ENCODE data around the gene LAT. TPM values are rescaled to one million over a fixed set of nuclear protein-coding genes. Genes with fewer than 3 reads are reported as not detected.
"Not testable (repeated sequence)": the region's sequence is repeated elsewhere in the genome, so short reads cannot be mapped to it uniquely, and the experiment has no call there.

The LAT gene
- total and polyA plus RNA-seq, 4 experiments from 2014 or later: 310 to 455 (median 346) TPM

- H3K36me3 Mint-ChIP-seq: peaks cover 12 to 24% of the 10 kb centered on the region in 2 donors
- H3K27me3 ChIP-seq (ENCODE audit: insufficient read depth, low read length): no peaks in the 10 kb centered on the region
- H3K4me1 Mint-ChIP-seq: peaks cover 29 to 45% (median 36%) of the 10 kb centered on the region in 4 donors
- H3K4me3 Mint-ChIP-seq: peak overlapping the region; percentile 87 to 99 (median 98)
- no peaks in the 10 kb centered on the region for H3K27me3 Mint-ChIP-seq
- peak overlapping the region; percentile 65 to 91 for H3K4me3 ChIP-seq (ENCODE audit: low read length in 2 of 2)
- peaks cover 32% of the 10 kb centered on the region for H3K4me1 ChIP-seq (ENCODE audit: insufficient read depth, low read length)
- H3K36me3 ChIP-seq (ENCODE audit: insufficient read depth, low read length): peaks cover 7% of the 10 kb centered on the region
- H3K9me3 ChIP-seq (ENCODE audit: control insufficient read depth in 1 of 2, low read length in 2 of 2): no peaks in the 10 kb centered on the region
- intact Hi-C loops (cut with micrococcal nuclease): loop anchor here (2.0 kb wide), 1 partner anchor 50 kb away; the partner anchor contains the start of gene RABEP2
- peak overlapping the region in 5 of 7 donors; percentile 73 to 99 (median 82) for H3K27ac Mint-ChIP-seq
- no peak for DNase-seq
- CTCF ChIA-PET (ENCODE audit: partially characterized antibody): interaction anchor here (1.7 to 2.6 kb wide), 4 partner anchors 10 to 55 kb away, joined by 7 to 8 read pairs (median 8); partner anchors contain the start of gene LAT
- POLR2A ChIA-PET (ENCODE audit: partially characterized antibody): interaction anchor here (0.6 to 7.3 kb wide), 6 partner anchors 11 to 152 kb away, joined by 3 to 155 read pairs (median 12); partner anchors contain the start of genes ATXN2L, LAT and RABEP2
- H3K9me3 Mint-ChIP-seq: no peaks in the 10 kb centered on the region
- H3K27ac ChIP-seq (ENCODE audit: low read depth, low read length): peak overlapping the region; percentile 71
These were observed 9.7 kb upstream of the LAT start for GRCh38 chr16:28975158-28975599.

GRCh38 chr16:28977703-28978662 is 6.9 kb upstream of the LAT start:
- Histone ChIP-seq H3K4me1 (ENCODE audit: insufficient read depth, low read length) (peaks cover 33% of the 10 kb centered on the region), H3K27ac (ENCODE audit: low read depth, low read length) (no peak overlapping the region), H3K27me3 (ENCODE audit: insufficient read depth, low read length) (no peaks in the 10 kb centered on the region), H3K9me3 (ENCODE audit: control insufficient read depth in 1 of 2, low read length in 2 of 2) (no peaks in the 10 kb centered on the region), H3K4me3 (ENCODE audit: low read length in 2 of 2) (no peak overlapping the region), H3K36me3 (ENCODE audit: insufficient read depth, low read length) (peaks cover 28% of the 10 kb centered on the region)
- Mint-ChIP-seq H3K9me3 (peaks cover 0 to 2% (median 0%) of the 10 kb centered on the region in 8 donors), H3K4me3 (peak overlapping the region in 5 of 8 donors; percentile 19 to 65 (median 26)), H3K36me3 (peaks cover 32 to 40% of the 10 kb centered on the region in 2 donors), H3K27ac (peak overlapping the region; percentile 28 to 79 (median 70)), H3K4me1 (peaks cover 29 to 50% (median 40%) of the 10 kb centered on the region in 4 donors), H3K27me3 (no peaks in the 10 kb centered on the region)
- DNase-seq: peak in 2 of 5 donors; percentile 30 to 60
- intact Hi-C loops (cut with micrococcal nuclease): no loop called here
- CTCF ChIA-PET (ENCODE audit: partially characterized antibody): interaction anchor here (0.8 to 4.3 kb wide), 20 partner anchors 10 to 52 kb away, joined by 3 to 41 read pairs (median 7); no protein-coding TSS in a partner anchor
- POLR2A ChIA-PET (ENCODE audit: partially characterized antibody): interaction anchor here (0.9 to 7.3 kb wide), 6 partner anchors 8 to 97 kb away, joined by 3 to 155 read pairs (median 4); partner anchors contain the start of gene LAT

GRCh38 chr16:28980330-28980729 is 4.5 kb upstream of the LAT start:
- peaks cover 40% of the 10 kb centered on the region for H3K4me1 ChIP-seq (ENCODE audit: insufficient read depth, low read length)
- Mint-ChIP-seq H3K4me1 (peaks cover 34 to 53% (median 45%) of the 10 kb centered on the region in 4 donors), H3K27ac (peak overlapping the region in 2 of 7 donors; percentile 8 to 38), H3K36me3 (peaks cover 45 to 47% of the 10 kb centered on the region in 2 donors)
- not testable (repeated sequence) for DNase-seq; H3K27me3 ChIP-seq (ENCODE audit: insufficient read depth, low read length); H3K9me3 Mint-ChIP-seq; H3K4me3 Mint-ChIP-seq; H3K9me3 ChIP-seq (ENCODE audit: control insufficient read depth in 1 of 2, low read length in 2 of 2); H3K27ac ChIP-seq (ENCODE audit: low read depth, low read length); H3K4me3 ChIP-seq (ENCODE audit: low read length in 2 of 2); H3K27me3 Mint-ChIP-seq
- intact Hi-C loops (cut with micrococcal nuclease): loop anchor here (10.0 kb wide), 1 partner anchor 94 kb away; no protein-coding TSS in a partner anchor
- ChIA-PET POLR2A (ENCODE audit: partially characterized antibody) (interaction anchor here (1.3 kb wide), 1 partner anchor 27 kb away, joined by 3 read pairs; no protein-coding TSS in a partner anchor), CTCF (ENCODE audit: partially characterized antibody) (interaction anchor here (4.3 kb wide), 1 partner anchor 8 kb away, joined by 41 read pairs; no protein-coding TSS in a partner anchor)
- peaks cover 28% of the 10 kb centered on the region for H3K36me3 ChIP-seq (ENCODE audit: insufficient read depth, low read length)

- ChIA-PET POLR2A (ENCODE audit: partially characterized antibody) (interaction anchor here (1.3 kb wide), 1 partner anchor 27 kb away, joined by 3 read pairs; no protein-coding TSS in a partner anchor), CTCF (ENCODE audit: partially characterized antibody) (no interaction called here)
- no peak overlapping the region for H3K27ac ChIP-seq (ENCODE audit: low read depth, low read length)
- no peaks in the 10 kb centered on the region for H3K9me3 ChIP-seq (ENCODE audit: control insufficient read depth in 1 of 2, low read length in 2 of 2)
- Mint-ChIP-seq H3K9me3 (peaks cover 0 to 4% (median 0%) of the 10 kb centered on the region in 8 donors), H3K4me1 (peaks cover 30 to 53% (median 41%) of the 10 kb centered on the region in 4 donors), H3K36me3 (peaks cover 49 to 53% of the 10 kb centered on the region in 2 donors), H3K27me3 (no peaks in the 10 kb centered on the region), H3K4me3 (no peak overlapping the region), H3K27ac (peak overlapping the region in 3 of 7 donors; percentile 25 to 38 (median 30))
- no peak overlapping the region for H3K4me3 ChIP-seq (ENCODE audit: low read length in 2 of 2)
- peaks cover 28% of the 10 kb centered on the region for H3K36me3 ChIP-seq (ENCODE audit: insufficient read depth, low read length)
- intact Hi-C loops (cut with micrococcal nuclease): loop anchor here (10.0 kb wide), 1 partner anchor 94 kb away; no protein-coding TSS in a partner anchor
- H3K4me1 ChIP-seq (ENCODE audit: insufficient read depth, low read length): peaks cover 35% of the 10 kb centered on the region
- DNase-seq: no peak
- no peaks in the 10 kb centered on the region for H3K27me3 ChIP-seq (ENCODE audit: insufficient read depth, low read length)
These were observed 3.9 kb upstream of the LAT start for GRCh38 chr16:28980929-28981328.

GRCh38 chr16:28981517-28981916 is 3.3 kb upstream of the LAT start:
- H3K36me3 ChIP-seq (ENCODE audit: insufficient read depth, low read length): peaks cover 31% of the 10 kb centered on the region
- intact Hi-C loops (cut with micrococcal nuclease): loop anchor here (10.0 kb wide), 1 partner anchor 93 kb away; no protein-coding TSS in a partner anchor
- no peaks in the 10 kb centered on the region for H3K9me3 ChIP-seq (ENCODE audit: control insufficient read depth in 1 of 2, low read length in 2 of 2)
- no peaks in the 10 kb centered on the region for H3K27me3 Mint-ChIP-seq
- peaks cover 0 to 4% (median 0%) of the 10 kb centered on the region in 8 donors for H3K9me3 Mint-ChIP-seq
- H3K4me1 ChIP-seq (ENCODE audit: insufficient read depth, low read length): peaks cover 29% of the 10 kb centered on the region
- ChIA-PET CTCF (ENCODE audit: partially characterized antibody) (no interaction called here), POLR2A (ENCODE audit: partially characterized antibody) (interaction anchor here (1.3 kb wide), 1 partner anchor 26 kb away, joined by 3 read pairs; no protein-coding TSS in a partner anchor)
- H3K4me1 Mint-ChIP-seq: peaks cover 27 to 55% (median 37%) of the 10 kb centered on the region in 4 donors
- no peaks in the 10 kb centered on the region for H3K27me3 ChIP-seq (ENCODE audit: insufficient read depth, low read length)
- no peak overlapping the region for H3K4me3 Mint-ChIP-seq
- DNase-seq: no peak
- H3K36me3 Mint-ChIP-seq: peaks cover 51 to 56% of the 10 kb centered on the region in 2 donors
- H3K4me3 ChIP-seq (ENCODE audit: low read length in 2 of 2): no peak overlapping the region
- no peak overlapping the region for H3K27ac Mint-ChIP-seq
- H3K27ac ChIP-seq (ENCODE audit: low read depth, low read length): no peak overlapping the region

GRCh38 chr16:28982418-28982817 is 2.4 kb upstream of the LAT start:
- Histone ChIP-seq H3K4me3 (ENCODE audit: low read length in 2 of 2) (no peak overlapping the region), H3K9me3 (ENCODE audit: control insufficient read depth in 1 of 2, low read length in 2 of 2) (no peaks in the 10 kb centered on the region), H3K4me1 (ENCODE audit: insufficient read depth, low read length) (peaks cover 34% of the 10 kb centered on the region), H3K27ac (ENCODE audit: low read depth, low read length) (no peak overlapping the region), H3K27me3 (ENCODE audit: insufficient read depth, low read length) (no peaks in the 10 kb centered on the region), H3K36me3 (ENCODE audit: insufficient read depth, low read length) (peaks cover 40% of the 10 kb centered on the region)
- Mint-ChIP-seq H3K36me3 (peaks cover 57 to 58% of the 10 kb centered on the region in 2 donors), H3K4me1 (peaks cover 27 to 57% (median 37%) of the 10 kb centered on the region in 4 donors), H3K27me3 (no peaks in the 10 kb centered on the region), H3K27ac (peak overlapping the region in 3 of 7 donors; percentile 4 to 85 (median 14)), H3K4me3 (no peak overlapping the region), H3K9me3 (peaks cover 0 to 6% (median 3%) of the 10 kb centered on the region in 8 donors)
- no peak for DNase-seq
- ChIA-PET POLR2A (ENCODE audit: partially characterized antibody) (interaction anchor here (1.0 to 8.4 kb wide), 4 partner anchors 7 to 41 kb away, joined by 3 to 155 read pairs (median 39); partner anchors contain the start of gene SPNS1), CTCF (ENCODE audit: partially characterized antibody) (interaction anchor here (0.9 kb wide), 1 partner anchor 9 kb away, joined by 4 read pairs; no protein-coding TSS in a partner anchor)
- intact Hi-C loops (cut with micrococcal nuclease): loop anchor here (10.0 kb wide), 1 partner anchor 92 kb away; no protein-coding TSS in a partner anchor

Data from CD4-positive, alpha-beta memory T cell (primary cell).